PC-3 (cell line): ENCODE measurements around the gene OR10R2. TPM values are rescaled to one million over a fixed set of nuclear protein-coding genes. Genes with fewer than 3 reads are reported as not detected.
"Not testable (repeated sequence)": the region's sequence is repeated elsewhere in the genome, so short reads cannot be mapped to it uniquely, and the experiment has no call there.

Source experiments
- ATAC-seq: fragments of 200-7000 bp; cut with Tn5 transposase; 2 replicates; pipeline ENCODE4 v1.9.1; 2020; ENCODE audit warnings: mild to moderate bottlenecking, moderate library complexity
- Bru-seq: library from RNA; stranded (reverse); fragments of 400-500 nt; gene quantifications from one replicate; lab custom pipeline; 2021; lab: Mats Ljungman, UMichigan
- BruChase-seq, 2 experiments: library from RNA; stranded (reverse); fragments of 400-500 nt; gene quantifications; one replicate each; lab custom pipeline; 2021; lab: Mats Ljungman, UMichigan
- BruUV-seq: library from RNA; stranded (reverse); fragments of 400-500 nt; replicated peaks from 2 replicates; lab custom pipeline; 2021; lab: Mats Ljungman, UMichigan
- CTCF ChIA-PET: fragments of 300-600 bp; sonication (Branson Sonifier 250); formaldehyde crosslinking; loops from one replicate; lab custom pipeline; 2022; ENCODE audit warnings: antibody characterized with exemption; lab: Charles Lee
- POLR2A ChIA-PET: fragments of 300-600 bp; sonication (Branson Sonifier 250); formaldehyde crosslinking; loops from one replicate; lab custom pipeline; 2022; ENCODE audit warnings: antibody characterized with exemption; ENCODE audit not compliant: unreplicated experiment; lab: Charles Lee
- DNase-seq: peaks from one replicate; pipeline ENCODE4 v3.0.0-alpha.2; 2015
- H2AFZ ChIP-seq: fragments of 300-600 bp; sonication (generic); 2 replicates; pipeline ENCODE4 v1.6.0; 2016; ENCODE audit warnings: antibody characterized with exemption, low read length
- H3F3A ChIP-seq: fragments of 300-600 bp; sonication (generic); one replicate; pipeline ENCODE4 v1.6.0; 2017; ENCODE audit warnings: antibody characterized with exemption, low read length, control low read depth, mild to moderate bottlenecking; ENCODE audit not compliant: unreplicated experiment
- H3K27ac ChIP-seq: fragments of 300-600 bp; sonication (generic); 2 replicates; pipeline ENCODE4 v1.5.1; 2016; ENCODE audit warnings: mild to moderate bottlenecking, low read length
- H3K27me3 ChIP-seq: fragments of 300-600 bp; sonication (generic); 2 replicates; pipeline ENCODE4 v1.6.1; 2016; ENCODE audit warnings: low read length, mixed read lengths
- H3K36me3 ChIP-seq: fragments of 300-600 bp; sonication (generic); 2 replicates; pipeline ENCODE4 v1.6.1; 2016; ENCODE audit warnings: low read depth, mixed run types, low read length, mixed read lengths
- H3K4me1 ChIP-seq: fragments of 300-600 bp; sonication (generic); 2 replicates; pipeline ENCODE4 v1.5.1; 2016; ENCODE audit warnings: low read length; ENCODE audit not compliant: insufficient read depth
- H3K4me2 ChIP-seq: fragments of 300-600 bp; sonication (generic); 2 replicates; pipeline ENCODE4 v1.6.0; 2016; ENCODE audit warnings: low read length
- H3K4me3 ChIP-seq: fragments of 300-600 bp; sonication (generic); 2 replicates; pipeline ENCODE4 v1.5.1; 2016; ENCODE audit warnings: mild to moderate bottlenecking, low read length, mixed read lengths
- H3K79me2 ChIP-seq: fragments of 300-600 bp; sonication (generic); 2 replicates; pipeline ENCODE4 v1.6.1; 2017; ENCODE audit warnings: low read length, mixed read lengths
- H3K9ac ChIP-seq: fragments of 300-600 bp; sonication (generic); 2 replicates; pipeline ENCODE4 v1.6.0; 2016; ENCODE audit warnings: mild to moderate bottlenecking, low read length
- H3K9me2 ChIP-seq: fragments of 300-600 bp; sonication (generic); replicated peaks from 2 replicates; pipeline ENCODE4 v1.6.1; 2016; ENCODE audit warnings: mixed run types, low read length, mixed read lengths
- H3K9me3 ChIP-seq: fragments of 300-600 bp; sonication (generic); 2 replicates; pipeline ENCODE4 v1.6.1; 2016; ENCODE audit warnings: low read length, mixed read lengths
- H4K20me1 ChIP-seq: fragments of 300-600 bp; sonication (generic); 2 replicates; pipeline ENCODE4 v1.6.1; 2016; ENCODE audit warnings: low read length, mixed read lengths
- CTCF ChIP-seq: fragments of 300-600 bp; sonication (generic); conservative IDR thresholded peaks from 2 replicates; pipeline ENCODE4 v1.5.1; 2017; ENCODE audit warnings: antibody characterized with exemption, low read depth, mild to moderate bottlenecking, low read length
- EZH2 ChIP-seq: fragments of 300-600 bp; sonication (generic); IDR thresholded peaks from one replicate; pipeline ENCODE4 v1.6.1; 2017; ENCODE audit warnings: antibody characterized with exemption, mild to moderate bottlenecking, low read length; ENCODE audit not compliant: unreplicated experiment
- EZH2phosphoT487 ChIP-seq: fragments of 300-600 bp; sonication (generic); IDR thresholded peaks from 2 replicates; pipeline ENCODE4 v1.6.1; 2018; ENCODE audit warnings: mild to moderate bottlenecking, antibody characterized with exemption, low read length, borderline replicate concordance
- intact Hi-C: fragments of 100-400 bp; cut with micrococcal nuclease; formaldehyde crosslinking; loops from 2 replicates; pipeline ENCODE4 v1.9.0; 2023
- long read RNA-seq: library from polyadenylated mRNA; unstranded; transcript quantifications from one replicate; pipeline ENCODE4 v2.0.0, GENCODE V29; 2021; ENCODE audit not compliant: unreplicated experiment
- total RNA-seq: library from RNA; depleted of rRNA; stranded (reverse); fragments of >200 nt; gene quantifications from 2 replicates; pipeline ENCODE4 v1.2.3, GENCODE V29; 2014; rRNA removed

Gene OR10R2
- not detected in 2 replicates for total RNA-seq
- not detected for Bru-seq, nascent RNA
- BruChase-seq, experiment 1, labeled RNA remaining after a 6-hour chase = not detected
- BruChase-seq, experiment 2, labeled RNA remaining after a 2-hour chase = not detected
- long read RNA-seq = 0 reads

- Histone ChIP-seq H3K27me3 (peaks cover 23% of the 10 kb centered on the region), H3F3A (no peaks in the 10 kb centered on the region), H3K9ac (no peak within 1 kb of the TSS), H3K36me3 (no peaks in the 10 kb centered on the region), H3K27ac (no peak within 1 kb of the TSS), H3K9me3 (no peaks in the 10 kb centered on the region), H3K4me2 (no peak within 1 kb of the TSS), H3K4me1 (no peaks in the 10 kb centered on the region), H3K4me3 (no peak within 1 kb of the TSS), H4K20me1 (no peaks in the 10 kb centered on the region), H3K79me2 (no peaks in the 10 kb centered on the region), H2AFZ (no peak within 1 kb of the TSS), H3K9me2 (no peaks in the 10 kb centered on the region)
- CTCF ChIA-PET = no interaction called here
- BruUV-seq = no TSS peak
- POLR2A ChIA-PET = no interaction called here
- ATAC-seq = no peak
- no peak for TF ChIP-seq CTCF
- no peak for TF ChIP-seq EZH2phosphoT487
- no peak for TF ChIP-seq EZH2
- DNase-seq = no peak
- intact Hi-C loops = no loop called here
These were observed at the start of gene OR10R2 for GRCh38 chr1:158471920-158472319. TSS of gene OR10R2 (plus strand) at chr1:158472220. CDS start at chr1:158472326, 106 bp downstream.

GRCh38 chr1:158425027-158425426, 47.0 kb upstream of the OR10R2 start:
- ChIA-PET CTCF (no interaction called here), POLR2A (no interaction called here)
- Histone ChIP-seq H3K27ac (no peak overlapping the region), H4K20me1 (no peaks in the 10 kb centered on the region), H3K4me1 (no peaks in the 10 kb centered on the region), H3K9me2 (no peaks in the 10 kb centered on the region), H3K4me2 (no peak overlapping the region), H3K27me3 (no peaks in the 10 kb centered on the region), H3K36me3 (no peaks in the 10 kb centered on the region), H3F3A (no peaks in the 10 kb centered on the region), H3K4me3 (no peak overlapping the region), H3K9ac (no peak overlapping the region), H3K79me2 (no peaks in the 10 kb centered on the region), H2AFZ (no peak overlapping the region), H3K9me3 (no peaks in the 10 kb centered on the region)
- TF ChIP-seq EZH2 (no peak), CTCF (no peak), EZH2phosphoT487 (no peak)
- BruUV-seq = no TSS peak
- DNase-seq (no peak), ATAC-seq (no peak)
- intact Hi-C loops = no loop called here

- intact Hi-C loops = no loop called here
- H3K9me2 ChIP-seq = no peaks in the 10 kb centered on the region
- no peak for DNase-seq
- H3F3A ChIP-seq = no peaks in the 10 kb centered on the region
- H3K4me3 ChIP-seq = no peak within 1 kb of the TSS
- H3K27ac ChIP-seq = no peak within 1 kb of the TSS
- CTCF ChIA-PET = no interaction called here
- no TSS peak for BruUV-seq
- no peaks in the 10 kb centered on the region for H3K4me1 ChIP-seq
- no peaks in the 10 kb centered on the region for H3K9me3 ChIP-seq
- H3K79me2 ChIP-seq = no peaks in the 10 kb centered on the region
- H3K4me2 ChIP-seq = no peak within 1 kb of the TSS
- no peak within 1 kb of the TSS for H3K9ac ChIP-seq
- POLR2A ChIA-PET = no interaction called here
- H3K27me3 ChIP-seq = no peaks in the 10 kb centered on the region
- H2AFZ ChIP-seq = no peak within 1 kb of the TSS
- ATAC-seq = no peak
- no peaks in the 10 kb centered on the region for H4K20me1 ChIP-seq
- H3K36me3 ChIP-seq = no peaks in the 10 kb centered on the region
- TF ChIP-seq EZH2phosphoT487 = no peak
- no peak for TF ChIP-seq CTCF
- no peak for TF ChIP-seq EZH2
These were observed 45.9 kb upstream of the OR10R2 start, which contains the start of gene OR10K2 for GRCh38 chr1:158426137-158426536. TSS of gene OR10K2 (minus strand) at chr1:158426237. CDS start at chr1:158420866, 5,371 bp downstream.

GRCh38 chr1:158430163-158430562, 41.9 kb upstream of the OR10R2 start:
- POLR2A ChIA-PET, H3K79me2 ChIP-seq, CTCF ChIA-PET, H3K4me1 ChIP-seq, H3K27me3 ChIP-seq, BruUV-seq, H4K20me1 ChIP-seq, H3K9me2 ChIP-seq, DNase-seq, intact Hi-C loops, H2AFZ ChIP-seq, H3K36me3 ChIP-seq, H3K4me2 ChIP-seq, H3K9ac ChIP-seq, H3F3A ChIP-seq, ATAC-seq, H3K27ac ChIP-seq, H3K4me3 ChIP-seq, H3K9me3 ChIP-seq: not testable (repeated sequence)
